ENCODE measurements around the gene EPS8.

DNA sequence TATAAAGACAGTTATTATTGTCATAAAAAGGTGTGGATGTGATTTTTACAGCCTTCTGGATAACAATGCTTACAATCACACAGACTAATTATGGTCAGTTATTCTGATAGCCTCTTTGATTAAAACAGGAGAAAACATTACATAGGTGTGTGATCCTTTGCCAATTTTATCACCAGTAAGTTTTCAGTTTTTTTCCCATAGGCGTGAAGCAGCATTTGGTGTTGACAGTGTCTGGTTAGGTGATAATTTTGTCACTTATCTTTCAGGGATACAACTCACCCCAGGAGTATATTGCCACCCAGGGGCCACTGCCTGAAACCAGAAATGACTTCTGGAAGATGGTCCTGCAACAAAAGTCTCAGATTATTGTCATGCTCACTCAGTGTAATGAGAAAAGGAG, 208.8 kb downstream of the EPS8 start:
- TF ChIP-seq, protein P1, sequence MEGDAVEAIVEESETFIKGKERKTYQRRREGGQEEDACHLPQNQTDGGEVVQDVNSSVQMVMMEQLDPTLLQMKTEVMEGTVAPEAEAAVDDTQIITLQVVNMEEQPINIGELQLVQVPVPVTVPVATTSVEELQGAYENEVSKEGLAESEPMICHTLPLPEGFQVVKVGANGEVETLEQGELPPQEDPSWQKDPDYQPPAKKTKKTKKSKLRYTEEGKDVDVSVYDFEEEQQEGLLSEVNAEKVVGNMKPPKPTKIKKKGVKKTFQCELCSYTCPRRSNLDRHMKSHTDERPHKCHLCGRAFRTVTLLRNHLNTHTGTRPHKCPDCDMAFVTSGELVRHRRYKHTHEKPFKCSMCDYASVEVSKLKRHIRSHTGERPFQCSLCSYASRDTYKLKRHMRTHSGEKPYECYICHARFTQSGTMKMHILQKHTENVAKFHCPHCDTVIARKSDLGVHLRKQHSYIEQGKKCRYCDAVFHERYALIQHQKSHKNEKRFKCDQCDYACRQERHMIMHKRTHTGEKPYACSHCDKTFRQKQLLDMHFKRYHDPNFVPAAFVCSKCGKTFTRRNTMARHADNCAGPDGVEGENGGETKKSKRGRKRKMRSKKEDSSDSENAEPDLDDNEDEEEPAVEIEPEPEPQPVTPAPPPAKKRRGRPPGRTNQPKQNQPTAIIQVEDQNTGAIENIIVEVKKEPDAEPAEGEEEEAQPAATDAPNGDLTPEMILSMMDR (IDR thresholded peaks at IDR 0.05), result no peak
- TF ChIP-seq POLR2AphosphoS5 (IDR thresholded peaks at IDR 0.05) (no peak), POLR2A (IDR thresholded peaks at IDR 0.05) (no peak)

All from stomach (tissue), 4 donors.